WERI-Rb-1 (cell line): ENCODE data around the gene ZNF568.

Experiments
- DNase-seq: peaks from one replicate; pipeline ENCODE4 v3.0.0-alpha.2; 2020
- H3K27ac ChIP-seq: fragments of 250-450 bp; sonication (Bioruptor Pico); 2 replicates; pipeline ENCODE4 v1.5.1; 2020; ENCODE audit warnings: mild to moderate bottlenecking, moderate library complexity
- H3K27me3 ChIP-seq: fragments of 250-450 bp; sonication (Bioruptor Pico); 2 replicates; pipeline ENCODE4 v1.5.1; 2021; ENCODE audit warnings: mild to moderate bottlenecking, low read depth, moderate library complexity; ENCODE audit not compliant: insufficient read depth, severe bottlenecking
- H3K36me3 ChIP-seq: fragments of 250-450 bp; sonication (Bioruptor Pico); 2 replicates; pipeline ENCODE4 v1.5.1; 2020; ENCODE audit warnings: mild to moderate bottlenecking, moderate library complexity
- H3K4me3 ChIP-seq: 2 replicates; pipeline ENCODE4 v1.5.1; 2011; ENCODE audit warnings: low read depth, mild to moderate bottlenecking, control low read depth, low read length
- H3K9me3 ChIP-seq: fragments of 250-450 bp; sonication (Bioruptor Pico); 2 replicates; pipeline ENCODE4 v1.5.1; 2021; ENCODE audit warnings: mild to moderate bottlenecking, moderate library complexity; ENCODE audit not compliant: severe bottlenecking
- CTCF ChIP-seq: IDR thresholded peaks from 2 replicates; pipeline ENCODE4 v1.5.1; 2011; ENCODE audit warnings: low read depth, mild to moderate bottlenecking, control low read depth, inconsistent platforms, low read length

The ZNF568 gene

GRCh38 chr19:36916991-36917390, 859 bp downstream of the ZNF568 start:
- peak; percentile 18 for DNase-seq
- H3K27ac ChIP-seq, result peak overlapping the region; percentile 97
- peaks cover 39% of the 10 kb centered on the region for H3K36me3 ChIP-seq
- no peaks in the 10 kb centered on the region for H3K9me3 ChIP-seq
- TF ChIP-seq CTCF, result no peak
- H3K4me3 ChIP-seq, result peak overlapping the region; percentile 84
- H3K27me3 ChIP-seq, result no peaks in the 10 kb centered on the region

GRCh38 chr19:36918090-36918489, 2.0 kb downstream of the ZNF568 start:
- Histone ChIP-seq H3K9me3 (no peaks in the 10 kb centered on the region), H3K27me3 (no peaks in the 10 kb centered on the region), H3K4me3 (no peak overlapping the region), H3K27ac (no peak overlapping the region), H3K36me3 (peaks cover 31% of the 10 kb centered on the region)
- no peak for TF ChIP-seq CTCF
- DNase-seq, result no peak

GRCh38 chr19:36931684-36932083, 15.6 kb downstream of the ZNF568 start:
- Histone ChIP-seq H3K9me3 (no peaks in the 10 kb centered on the region), H3K36me3 (no peaks in the 10 kb centered on the region), H3K27me3 (no peaks in the 10 kb centered on the region)

GRCh38 chr19:36939153-36939552, 23.0 kb downstream of the ZNF568 start:
- Histone ChIP-seq H3K36me3 (peaks cover 8% of the 10 kb centered on the region; the same call in 1 of the 2 replicates), H3K27ac (no peak overlapping the region), H3K27me3 (no peaks in the 10 kb centered on the region), H3K4me3 (no peak overlapping the region), H3K9me3 (no peaks in the 10 kb centered on the region)
- DNase-seq, result no peak
- TF ChIP-seq CTCF, result peak; percentile 45

More at GRCh38 chr19:36931684-36932083, 15.6 kb downstream of the ZNF568 start:
- Histone ChIP-seq H3K4me3 (no peak overlapping the region), H3K27ac (no peak overlapping the region)
- no peak for TF ChIP-seq CTCF
- DNase-seq, result no peak

GRCh38 chr19:36950335-36951119, 34.4 kb downstream of the ZNF568 start:
- DNase-seq, result no peak
- Histone ChIP-seq H3K4me3 (no peak overlapping the region), H3K27me3 (no peaks in the 10 kb centered on the region), H3K9me3 (peaks cover 12% of the 10 kb centered on the region), H3K36me3 (peaks cover 22% of the 10 kb centered on the region), H3K27ac (no peak overlapping the region)
- TF ChIP-seq CTCF, result no peak

GRCh38 chr19:36962346-36962745, 46.2 kb downstream of the ZNF568 start:
- no peak for DNase-seq
- H3K27me3 ChIP-seq, result no peaks in the 10 kb centered on the region
- peaks cover 4% of the 10 kb centered on the region for H3K9me3 ChIP-seq
- no peak overlapping the region for H3K27ac ChIP-seq
- TF ChIP-seq CTCF, result no peak
- no peak overlapping the region for H3K4me3 ChIP-seq
- no peaks in the 10 kb centered on the region for H3K36me3 ChIP-seq
